Measurements from ENCODE around the gene PLXDC1.
A peak's percentile ranks its signal among the peaks of the same experiment; 100 is the strongest.

PLXDC1 gene

DNA sequence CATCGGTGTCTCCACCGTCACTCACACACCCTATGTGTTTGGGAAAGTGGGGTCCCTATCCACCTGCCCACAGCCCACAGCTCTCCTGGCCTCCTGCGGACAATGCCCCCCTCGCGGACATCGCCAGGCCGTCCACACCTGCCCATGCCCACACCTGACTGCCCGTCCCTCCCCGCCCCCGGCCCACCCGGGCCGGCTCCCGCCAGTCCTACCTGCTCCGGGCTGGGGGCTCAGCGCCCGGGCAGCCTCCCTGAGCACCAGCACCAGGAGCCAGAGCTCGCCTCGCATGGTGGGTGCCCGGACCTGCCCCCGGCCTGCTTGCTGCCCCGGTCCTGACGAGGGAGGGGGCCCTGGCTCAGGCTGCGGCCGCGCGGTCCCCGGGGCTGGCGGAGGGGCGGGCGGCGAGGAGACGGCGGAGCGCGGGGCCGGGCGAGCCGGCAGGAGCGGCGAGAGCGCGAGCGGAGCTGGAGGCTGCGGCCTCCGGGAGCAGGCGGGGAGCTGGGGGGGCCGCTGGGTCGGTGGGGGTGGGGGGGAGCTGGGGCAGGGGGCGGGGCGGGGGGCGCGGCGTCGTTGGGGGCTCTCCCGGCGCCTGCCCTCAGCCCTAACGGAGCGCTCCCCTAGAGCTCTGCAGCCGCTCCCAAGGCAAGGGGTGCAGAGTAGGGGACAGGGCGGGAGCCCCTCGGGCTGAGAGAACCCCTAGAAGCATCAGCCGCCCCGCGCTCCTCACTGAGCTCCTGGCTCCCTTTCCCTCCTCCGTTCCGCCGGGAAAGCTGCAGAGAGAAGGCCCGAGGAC, at the start of gene PLXDC1:
PLXDC1 (minus strand) TSS at position 488 of the 793 bp plus-strand sequence; CDS start at position 288, 200 bp downstream.
- H3K4me3 ChIP-seq (ENCODE audit: control insufficient read depth, low read depth, low read length), result peak within 1 kb of the TSS; percentile 61
- TF ChIP-seq, protein P1, sequence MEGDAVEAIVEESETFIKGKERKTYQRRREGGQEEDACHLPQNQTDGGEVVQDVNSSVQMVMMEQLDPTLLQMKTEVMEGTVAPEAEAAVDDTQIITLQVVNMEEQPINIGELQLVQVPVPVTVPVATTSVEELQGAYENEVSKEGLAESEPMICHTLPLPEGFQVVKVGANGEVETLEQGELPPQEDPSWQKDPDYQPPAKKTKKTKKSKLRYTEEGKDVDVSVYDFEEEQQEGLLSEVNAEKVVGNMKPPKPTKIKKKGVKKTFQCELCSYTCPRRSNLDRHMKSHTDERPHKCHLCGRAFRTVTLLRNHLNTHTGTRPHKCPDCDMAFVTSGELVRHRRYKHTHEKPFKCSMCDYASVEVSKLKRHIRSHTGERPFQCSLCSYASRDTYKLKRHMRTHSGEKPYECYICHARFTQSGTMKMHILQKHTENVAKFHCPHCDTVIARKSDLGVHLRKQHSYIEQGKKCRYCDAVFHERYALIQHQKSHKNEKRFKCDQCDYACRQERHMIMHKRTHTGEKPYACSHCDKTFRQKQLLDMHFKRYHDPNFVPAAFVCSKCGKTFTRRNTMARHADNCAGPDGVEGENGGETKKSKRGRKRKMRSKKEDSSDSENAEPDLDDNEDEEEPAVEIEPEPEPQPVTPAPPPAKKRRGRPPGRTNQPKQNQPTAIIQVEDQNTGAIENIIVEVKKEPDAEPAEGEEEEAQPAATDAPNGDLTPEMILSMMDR (conservative IDR thresholded peaks at IDR 0.05; ENCODE audit: control insufficient read depth, insufficient read depth, low read depth, low read length), result no peak

DNA sequence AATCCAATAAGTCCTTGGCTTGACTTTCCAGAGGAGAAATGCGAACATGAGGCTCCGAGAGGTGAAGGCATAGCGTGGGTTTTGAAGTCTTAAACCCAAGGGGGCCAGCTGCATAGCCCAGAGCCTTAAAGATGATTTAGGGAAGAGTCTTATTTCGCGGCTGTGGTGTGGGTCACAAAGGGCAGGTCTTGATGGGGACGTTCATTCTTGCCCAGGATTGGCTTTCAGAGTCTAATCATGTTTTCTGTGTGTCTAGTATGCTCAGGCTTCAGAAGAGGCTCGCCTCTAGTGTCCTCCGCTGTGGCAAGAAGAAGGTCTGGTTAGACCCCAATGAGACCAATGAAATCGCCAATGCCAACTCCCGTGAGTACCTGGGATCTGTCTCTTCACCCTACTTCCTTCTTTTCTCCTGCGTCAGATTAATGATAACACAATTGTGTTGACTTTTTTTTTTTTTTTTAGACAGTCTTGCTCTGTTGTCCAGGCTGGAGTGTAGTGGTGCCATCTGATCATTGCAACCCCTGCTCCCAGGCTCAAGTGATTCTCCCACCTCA, 49.6 kb upstream of the PLXDC1 start:
- H3K4me3 ChIP-seq (ENCODE audit: control insufficient read depth, low read depth, low read length), result peak overlapping the region; percentile 99
- TF ChIP-seq, protein P1 (conservative IDR thresholded peaks at IDR 0.05; ENCODE audit: control insufficient read depth, insufficient read depth, low read depth, low read length), result no peak
- DNase-seq (ENCODE audit: low read depth), result no peak

More for the DNA sequence above, at the start of gene PLXDC1:
- DNase-seq (ENCODE audit: low read depth), result no peak

DNA sequence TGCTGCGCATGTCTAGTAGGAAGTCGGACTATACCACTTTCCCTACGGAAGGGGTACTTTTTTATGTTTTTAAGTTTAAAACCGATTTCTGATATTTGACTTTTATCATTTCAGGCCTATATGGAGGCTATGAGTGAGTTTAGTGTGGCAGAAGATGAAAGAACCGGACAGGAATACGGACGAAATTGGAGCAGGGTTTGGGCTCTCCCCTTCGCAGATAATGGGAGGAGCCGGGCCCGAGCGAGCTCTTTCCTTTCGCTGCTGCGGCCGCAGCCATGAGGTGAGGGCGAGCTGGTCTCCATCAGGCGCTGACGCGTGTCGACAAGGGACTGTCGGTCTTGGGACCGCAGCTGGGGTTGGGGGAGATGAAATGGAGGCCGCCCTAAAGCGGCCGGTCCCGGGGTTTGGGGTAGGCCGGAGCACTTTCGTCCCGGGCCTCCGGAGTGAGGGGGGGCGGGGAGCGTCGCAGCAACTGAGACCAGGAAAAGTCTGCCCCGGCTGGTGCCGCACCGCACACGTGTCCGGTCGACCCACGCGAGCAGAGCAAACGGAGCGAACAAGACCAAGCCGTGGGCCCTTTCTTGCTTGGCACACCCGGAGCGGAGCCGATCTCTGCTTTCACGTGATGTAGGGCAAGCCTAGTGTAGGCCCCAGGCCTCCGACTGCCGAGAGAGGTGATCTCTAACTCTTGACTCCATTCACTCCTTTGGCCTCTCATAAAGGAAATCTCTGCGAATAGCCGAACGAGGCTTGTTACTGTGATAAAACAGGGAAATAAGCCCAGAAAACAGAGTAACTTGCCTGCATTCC, 48.8 kb upstream of the PLXDC1 start, which contains the start of gene RPL19:
RPL19 (plus strand) TSS at position 214 of the 810 bp plus-strand sequence; CDS start at position 276, 62 bp downstream.
- peak within 1 kb of the TSS; percentile 99 for H3K4me3 ChIP-seq (ENCODE audit: control insufficient read depth, low read depth, low read length)
- DNase-seq (ENCODE audit: low read depth), result peak; percentile 32
- TF ChIP-seq, protein P1 (conservative IDR thresholded peaks at IDR 0.05; ENCODE audit: control insufficient read depth, insufficient read depth, low read depth, low read length), result no peak

GRCh38 chr17:39199820-39200069, 48.3 kb upstream of the PLXDC1 start:
- peak; percentile 96 for DNase-seq (ENCODE audit: low read depth)
- TF ChIP-seq, protein P1 (conservative IDR thresholded peaks at IDR 0.05; ENCODE audit: control insufficient read depth, insufficient read depth, low read depth, low read length), result no peak
- peak overlapping the region; percentile 99 for H3K4me3 ChIP-seq (ENCODE audit: control insufficient read depth, low read depth, low read length)

DNA sequence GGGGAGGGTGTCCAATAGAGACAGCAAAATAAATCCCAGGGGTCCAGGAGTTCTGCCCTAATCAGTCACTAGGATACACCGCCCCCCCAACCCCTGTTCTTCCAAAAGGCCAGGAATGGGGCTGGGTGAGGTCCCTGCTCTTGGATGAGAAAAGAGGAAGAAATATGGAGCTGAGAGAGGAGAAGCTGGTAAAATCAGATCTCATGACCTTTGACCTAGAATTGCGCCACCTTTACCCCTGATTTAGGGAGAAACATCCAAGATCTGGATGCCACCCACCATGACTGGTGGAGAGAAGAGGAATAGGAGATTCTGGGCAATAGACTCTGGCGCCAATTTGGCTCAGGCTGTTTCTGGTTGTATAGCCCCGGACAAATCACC, 46.7 kb upstream of the PLXDC1 start:
- TF ChIP-seq, protein P1 (conservative IDR thresholded peaks at IDR 0.05; ENCODE audit: control insufficient read depth, insufficient read depth, low read depth, low read length), result no peak
- DNase-seq (ENCODE audit: low read depth), result no peak
- H3K4me3 ChIP-seq (ENCODE audit: control insufficient read depth, low read depth, low read length), result peak overlapping the region; percentile 73

DNA sequence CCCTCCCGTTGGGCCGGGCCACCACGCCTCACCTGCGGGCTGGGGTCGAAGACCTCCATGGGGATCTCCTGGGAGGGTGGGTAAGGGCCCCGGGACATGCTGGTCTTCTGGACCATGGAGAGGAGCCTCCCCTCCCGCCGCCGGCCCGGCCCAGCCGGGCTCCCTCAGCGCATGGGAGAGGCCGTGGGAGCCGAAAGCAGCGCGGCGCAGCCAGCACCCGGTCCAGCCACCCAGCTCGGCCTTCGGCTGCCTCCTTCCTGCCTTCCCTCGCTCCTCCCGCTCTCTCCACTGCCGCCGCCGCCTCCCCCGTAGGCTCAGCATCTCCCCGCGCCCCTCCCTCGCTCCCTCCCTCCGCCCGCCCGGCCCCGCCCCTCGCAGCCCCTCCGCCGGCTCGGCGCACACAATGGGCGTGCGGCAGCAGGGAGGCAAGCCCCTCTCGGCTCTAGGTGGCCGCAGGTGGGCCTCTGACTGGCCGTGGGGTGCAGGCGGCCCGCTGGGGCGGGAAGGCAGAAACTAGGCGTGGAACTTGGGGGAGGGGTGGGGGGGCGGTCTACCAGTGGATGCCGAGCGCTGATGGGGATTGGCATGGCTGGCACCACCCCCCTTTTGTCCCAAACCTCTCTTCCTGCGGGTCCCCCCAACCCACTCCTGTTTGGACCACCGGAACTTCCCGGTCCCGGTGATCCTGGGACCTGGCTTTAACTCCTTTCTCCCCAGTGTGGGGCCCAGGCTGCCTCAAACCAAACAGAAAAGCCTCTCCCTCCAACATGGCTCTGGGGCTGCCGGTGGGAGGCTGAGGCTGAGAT, 46.1 kb upstream of the PLXDC1 start, which contains the start of gene CACNB1:
CACNB1 (minus strand) TSS at position 290 of the 806 bp plus-strand sequence; CDS start at position 116, 174 bp downstream.
- DNase-seq (ENCODE audit: low read depth), result peak; percentile 53
- TF ChIP-seq, protein P1 (conservative IDR thresholded peaks at IDR 0.05; ENCODE audit: control insufficient read depth, insufficient read depth, low read depth, low read length), result no peak
- H3K4me3 ChIP-seq (ENCODE audit: control insufficient read depth, low read depth, low read length), result peak within 1 kb of the TSS; percentile 73

Data from fibroblast of mammary gland (primary cell).